ENCODE results near the gene TMEM161A. TPM values are rescaled to one million over a fixed set of nuclear protein-coding genes. Genes with fewer than 3 reads are reported as not detected.

TMEM161A gene
- total RNA-seq, 1 donor from 2014 or later, result 13.3 TPM

- TF ChIP-seq EZH2 (IDR thresholded peaks at IDR 0.05), result no peak
- no peak for TF ChIP-seq CTCF (IDR thresholded peaks at IDR 0.05)
- no peak for TF ChIP-seq EZH2phosphoT487 (IDR thresholded peaks at IDR 0.05)
- Histone ChIP-seq H3F3A (ENCODE audit: low read depth) (peaks cover 3% of the 10 kb centered on the region), H3K27me3 (no peaks in the 10 kb centered on the region), H2AFZ (replicated peaks) (no peak overlapping the region), H4K20me1 (ENCODE audit: low read depth) (no peaks in the 10 kb centered on the region), H3K9ac (no peak overlapping the region), H3K4me1 (no peaks in the 10 kb centered on the region), H3K4me3 (no peak overlapping the region), H3K4me2 (no peak overlapping the region), H3K79me2 (ENCODE audit: low read depth) (no peaks in the 10 kb centered on the region), H3K36me3 (no peaks in the 10 kb centered on the region), H3K27ac (no peak overlapping the region), H3K9me3 (ENCODE audit: low read depth) (no peaks in the 10 kb centered on the region)
- no peaks in the 10 kb centered on the region for H3K9me3 Mint-ChIP-seq
- no peak overlapping the region for H3K27ac Mint-ChIP-seq
- H3K4me3 Mint-ChIP-seq, result no peak overlapping the region
- H3K4me1 Mint-ChIP-seq, result peaks cover 13% of the 10 kb centered on the region
- no peak for DNase-seq (ENCODE audit: low spot score)
- H3K36me3 Mint-ChIP-seq, result no peaks in the 10 kb centered on the region
- no peaks in the 10 kb centered on the region for H3K27me3 Mint-ChIP-seq (ENCODE audit: insufficient read depth, low read depth)
Measured at GRCh38 chr19:19095691-19096090, 42.6 kb downstream of the TMEM161A start.

- Mint-ChIP-seq H3K27ac (no peak overlapping the region), H3K4me3 (no peak overlapping the region), H3K36me3 (no peaks in the 10 kb centered on the region), H3K9me3 (no peaks in the 10 kb centered on the region), H3K27me3 (ENCODE audit: insufficient read depth, low read depth) (no peaks in the 10 kb centered on the region), H3K4me1 (peaks cover 20% of the 10 kb centered on the region)
- Histone ChIP-seq H3K27ac (no peak overlapping the region), H4K20me1 (ENCODE audit: low read depth) (no peaks in the 10 kb centered on the region), H3K36me3 (no peaks in the 10 kb centered on the region), H3K79me2 (ENCODE audit: low read depth) (no peaks in the 10 kb centered on the region), H3K9me3 (ENCODE audit: low read depth) (no peaks in the 10 kb centered on the region), H2AFZ (replicated peaks) (no peak overlapping the region), H3K4me1 (no peaks in the 10 kb centered on the region), H3K9ac (no peak overlapping the region), H3K4me3 (no peak overlapping the region), H3K4me2 (no peak overlapping the region), H3F3A (ENCODE audit: low read depth) (peaks cover 3% of the 10 kb centered on the region), H3K27me3 (no peaks in the 10 kb centered on the region)
- no peak for DNase-seq (ENCODE audit: low spot score)
- TF ChIP-seq EZH2phosphoT487 (IDR thresholded peaks at IDR 0.05) (no peak), CTCF (IDR thresholded peaks at IDR 0.05) (no peak), EZH2 (IDR thresholded peaks at IDR 0.05) (no peak)
Measured at GRCh38 chr19:19094513-19094912, 43.8 kb downstream of the TMEM161A start.

GRCh38 chr19:19087676-19088075 lies 50.6 kb downstream of the TMEM161A start:
- peak overlapping the region; percentile 52 for H3K27ac Mint-ChIP-seq

More at GRCh38 chr19:19087676-19088075, 50.6 kb downstream of the TMEM161A start:
- H3K4me3 Mint-ChIP-seq, result peak overlapping the region; percentile 5
- H3K36me3 Mint-ChIP-seq, result no peaks in the 10 kb centered on the region
- no peak for DNase-seq (ENCODE audit: low spot score)
- no peaks in the 10 kb centered on the region for H4K20me1 ChIP-seq (ENCODE audit: low read depth)
- no peaks in the 10 kb centered on the region for H3K9me3 ChIP-seq (ENCODE audit: low read depth)
- H3K4me2 ChIP-seq, result no peak overlapping the region
- peaks cover 6% of the 10 kb centered on the region for H3K27me3 Mint-ChIP-seq (ENCODE audit: insufficient read depth, low read depth)
- no peaks in the 10 kb centered on the region for H3K27me3 ChIP-seq
- TF ChIP-seq EZH2phosphoT487 (IDR thresholded peaks at IDR 0.05) (no peak), EZH2 (IDR thresholded peaks at IDR 0.05) (no peak), CTCF (IDR thresholded peaks at IDR 0.05) (no peak)
- H3K36me3 ChIP-seq, result no peaks in the 10 kb centered on the region
- H3K4me3 ChIP-seq, result no peak overlapping the region
- no peaks in the 10 kb centered on the region for H3K9me3 Mint-ChIP-seq
- no peak overlapping the region for H2AFZ ChIP-seq (replicated peaks)
- H3F3A ChIP-seq (ENCODE audit: low read depth), result no peaks in the 10 kb centered on the region
- no peak overlapping the region for H3K27ac ChIP-seq
- H3K9ac ChIP-seq, result no peak overlapping the region
- peaks cover 19% of the 10 kb centered on the region for H3K4me1 Mint-ChIP-seq
- H3K79me2 ChIP-seq (ENCODE audit: low read depth), result no peaks in the 10 kb centered on the region
- no peaks in the 10 kb centered on the region for H3K4me1 ChIP-seq

All from neural progenitor cell (in vitro differentiated cells).